ENCODE data around the gene YBX2. TPM values are rescaled to one million over a fixed set of nuclear protein-coding genes. Genes with fewer than 3 reads are reported as not detected.

YBX2 gene
- total RNA-seq, 1 donor from 2014 or later: 2.2 TPM

- H3K27ac Mint-ChIP-seq: no peak overlapping the region
- no peak for DNase-seq (ENCODE audit: low spot score in 2 of 2, unreplicated experiment in 2 of 2)
- H3K4me1 Mint-ChIP-seq: peaks cover 16% of the 10 kb centered on the region
- no peaks in the 10 kb centered on the region for H3K27me3 Mint-ChIP-seq (ENCODE audit: low read depth)
- TF ChIP-seq CTCF (IDR thresholded peaks at IDR 0.05; ENCODE audit: unreplicated experiment): no peak
- H3K36me3 Mint-ChIP-seq: peaks cover 20% of the 10 kb centered on the region
- no peaks in the 10 kb centered on the region for H3K9me3 Mint-ChIP-seq
- H3K4me3 Mint-ChIP-seq: no peak overlapping the region
These were observed 30.6 kb upstream of the YBX2 start for GRCh38 chr17:7325031-7325528.

GRCh38 chr17:7324438-7324779, 30.0 kb upstream of the YBX2 start:
- Mint-ChIP-seq H3K27me3 (ENCODE audit: low read depth) (no peaks in the 10 kb centered on the region), H3K36me3 (peaks cover 20% of the 10 kb centered on the region), H3K9me3 (no peaks in the 10 kb centered on the region), H3K4me1 (peaks cover 12% of the 10 kb centered on the region), H3K4me3 (no peak overlapping the region), H3K27ac (no peak overlapping the region)
- peak; percentile 42 for TF ChIP-seq CTCF (IDR thresholded peaks at IDR 0.05; ENCODE audit: unreplicated experiment)
- DNase-seq (ENCODE audit: low spot score in 2 of 2, unreplicated experiment in 2 of 2): no peak

- no peak overlapping the region for H3K27ac Mint-ChIP-seq
- TF ChIP-seq CTCF (IDR thresholded peaks at IDR 0.05; ENCODE audit: unreplicated experiment): peak; percentile 86
- H3K9me3 Mint-ChIP-seq: no peaks in the 10 kb centered on the region
- no peaks in the 10 kb centered on the region for H3K27me3 Mint-ChIP-seq (ENCODE audit: low read depth)
- H3K4me3 Mint-ChIP-seq: no peak overlapping the region
- H3K36me3 Mint-ChIP-seq: peaks cover 21% of the 10 kb centered on the region
- H3K4me1 Mint-ChIP-seq: peaks cover 11% of the 10 kb centered on the region
- peak; percentile 51 to 79 for DNase-seq (ENCODE audit: low spot score in 2 of 2, unreplicated experiment in 2 of 2)
These were observed 29.4 kb upstream of the YBX2 start for GRCh38 chr17:7323731-7324437.

GRCh38 chr17:7322520-7323194, 28.2 kb upstream of the YBX2 start:
- no peaks in the 10 kb centered on the region for H3K4me1 Mint-ChIP-seq
- H3K4me3 Mint-ChIP-seq: no peak overlapping the region
- no peaks in the 10 kb centered on the region for H3K27me3 Mint-ChIP-seq (ENCODE audit: low read depth)
- DNase-seq (ENCODE audit: low spot score in 2 of 2, unreplicated experiment in 2 of 2): no peak
- no peak for TF ChIP-seq CTCF (IDR thresholded peaks at IDR 0.05; ENCODE audit: unreplicated experiment)
- no peak overlapping the region for H3K27ac Mint-ChIP-seq
- peaks cover 27% of the 10 kb centered on the region for H3K36me3 Mint-ChIP-seq
- H3K9me3 Mint-ChIP-seq: no peaks in the 10 kb centered on the region

DNA sequence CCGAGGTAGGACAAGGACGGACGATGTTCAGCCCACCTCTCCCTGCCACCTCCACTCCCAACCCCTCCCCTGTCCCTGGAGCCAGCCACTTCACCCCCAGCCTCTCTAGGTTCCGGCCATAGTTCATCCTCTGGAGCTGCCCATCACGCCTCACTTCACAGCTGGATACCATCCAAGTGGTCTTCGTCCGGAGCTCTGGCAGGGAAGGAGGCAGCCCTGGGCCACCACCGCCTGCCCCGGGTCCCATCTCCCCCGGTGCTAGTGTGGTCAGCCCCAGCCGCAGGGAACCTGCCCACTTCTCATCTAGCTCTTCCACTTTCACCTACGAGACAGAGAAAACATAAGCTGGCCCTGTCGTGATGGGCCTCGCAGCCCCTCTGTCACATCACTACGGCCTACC, 27.0 kb upstream of the YBX2 start:
- TF ChIP-seq CTCF (IDR thresholded peaks at IDR 0.05; ENCODE audit: unreplicated experiment): no peak
- Mint-ChIP-seq H3K9me3 (no peaks in the 10 kb centered on the region), H3K36me3 (peaks cover 28% of the 10 kb centered on the region), H3K27ac (no peak overlapping the region), H3K4me1 (peaks cover under 1% of the 10 kb centered on the region), H3K4me3 (no peak overlapping the region), H3K27me3 (ENCODE audit: low read depth) (no peaks in the 10 kb centered on the region)
- no peak for DNase-seq (ENCODE audit: low spot score in 2 of 2, unreplicated experiment in 2 of 2)

Data from mesothelial cell of epicardium (in vitro differentiated cells).